CD14-positive monocyte (primary cell): ENCODE data around the gene CHRM4. TPM values are rescaled to one million over a fixed set of nuclear protein-coding genes. Genes with fewer than 3 reads are reported as not detected.
"Not testable (repeated sequence)": the region's sequence is repeated elsewhere in the genome, so short reads cannot be mapped to it uniquely, and the experiment has no call there.

ENCODE experiments used
- DNase-seq, 3 donors: peaks; one replicate each; pipeline ENCODE4 v3.0.0-alpha.2; 2011 to 2022
- H2AFZ ChIP-seq: 2 replicates; pipeline ENCODE4 v1.6.0; 2012; ENCODE audit warnings: mild to moderate bottlenecking, low read depth, low read length, inconsistent platforms; ENCODE audit not compliant: insufficient read depth, poor library complexity, severe bottlenecking
- H3K27ac ChIP-seq, 2 donors: 1 replicate in 1 of 2; 2 replicates in 1 of 2; pipeline ENCODE4 v1.5.1; 2012 to 2013; ENCODE audit warnings: low read length in 2 of 2, control low read depth in 1 of 2, inconsistent platforms in 1 of 2, low read depth in 1 of 2, mild to moderate bottlenecking in 1 of 2
- H3K27me3 ChIP-seq, 2 donors: one replicate each; pipeline versions ENCODE4 v1.6.0 to v1.6.1; 2011 to 2013; ENCODE audit warnings: low read length in 2 of 2; ENCODE audit not compliant: control insufficient read depth in 2 of 2, insufficient read depth in 2 of 2
- H3K36me3 ChIP-seq, 2 donors: replicated peaks in 1 of 2; 1 replicate in 1 of 2; 2 replicates in 1 of 2; pipeline versions ENCODE4 v1.5.1 to v1.6.1; 2012 to 2013; ENCODE audit warnings: low read length in 2 of 2, control low read depth in 1 of 2, inconsistent platforms in 1 of 2, mild to moderate bottlenecking in 1 of 2; ENCODE audit not compliant: insufficient read depth in 2 of 2, control insufficient read depth in 1 of 2
- H3K4me1 ChIP-seq, 2 donors: 1 replicate in 1 of 2; 2 replicates in 1 of 2; pipeline versions ENCODE4 v1.5.1 to v1.6.1; 2012 to 2013; ENCODE audit warnings: low read length in 2 of 2, control low read depth in 1 of 2, inconsistent platforms in 1 of 2, mild to moderate bottlenecking in 1 of 2, moderate library complexity in 1 of 2; ENCODE audit not compliant: insufficient read depth in 2 of 2, control insufficient read depth in 1 of 2
- H3K4me2 ChIP-seq: replicated peaks from 2 replicates; pipeline ENCODE3; 2012; ENCODE audit warnings: low read length, moderate library complexity, mild to moderate bottlenecking; ENCODE audit not compliant: poor library complexity, severe bottlenecking; ENCODE audit errors: extremely low read depth
- H3K4me3 ChIP-seq, 3 experiments: fragments of 200-600 bp in 1 of 3; sonication (generic) in 1 of 3; replicated peaks in 1 of 3; 1 replicate in 2 of 3; 2 replicates in 1 of 3; pipeline ENCODE4 v1.5.1; 2011 to 2013; ENCODE audit warnings: low read length in 3 of 3, mild to moderate bottlenecking in 3 of 3, control low read depth in 2 of 3, low read depth in 2 of 3, inconsistent platforms in 1 of 3, moderate library complexity in 1 of 3
- H3K79me2 ChIP-seq: 2 replicates; pipeline ENCODE4 v1.6.0; 2012; ENCODE audit warnings: mild to moderate bottlenecking, control low read depth, inconsistent platforms, low read length, moderate library complexity; ENCODE audit not compliant: insufficient read depth
- H3K9ac ChIP-seq: 2 replicates; pipeline ENCODE4 v1.6.0; 2017; ENCODE audit warnings: low read length, mild to moderate bottlenecking; ENCODE audit not compliant: insufficient read depth, poor library complexity, severe bottlenecking
- H3K9me3 ChIP-seq, 2 donors: replicated peaks in 1 of 2; 1 replicate in 1 of 2; 2 replicates in 1 of 2; pipeline versions ENCODE4 v1.5.1 to v1.6.1; 2012 to 2013; ENCODE audit warnings: low read length in 2 of 2, control low read depth in 1 of 2; ENCODE audit not compliant: control insufficient read depth in 1 of 2, insufficient read depth in 1 of 2
- H4K20me1 ChIP-seq: 2 replicates; pipeline ENCODE4 v1.6.0; 2012; ENCODE audit warnings: mild to moderate bottlenecking, low read length, control low read depth, moderate library complexity; ENCODE audit not compliant: insufficient read depth
- H3K27ac Mint-ChIP-seq, 7 donors: one replicate each; pipeline ENCODE4 v1.8.0; 2020; ENCODE audit warnings: mild to moderate bottlenecking in 7 of 7, mixed read lengths in 7 of 7, moderate library complexity in 6 of 7, inconsistent platforms in 2 of 7
- H3K27me3 Mint-ChIP-seq, 3 donors: one replicate each; pipeline ENCODE4 v1.8.0; 2021 to 2022; ENCODE audit warnings: low read depth in 3 of 3, mild to moderate bottlenecking in 3 of 3, mixed read lengths in 3 of 3, moderate library complexity in 3 of 3, inconsistent platforms in 1 of 3
- H3K36me3 Mint-ChIP-seq, 2 donors: one replicate each; pipeline ENCODE4 v1.8.0; 2020; ENCODE audit warnings: mixed read lengths in 2 of 2, inconsistent platforms in 1 of 2, mild to moderate bottlenecking in 1 of 2
- H3K4me1 Mint-ChIP-seq: one replicate; pipeline ENCODE4 v1.8.0; 2020; ENCODE audit warnings: mild to moderate bottlenecking, mixed read lengths
- H3K4me3 Mint-ChIP-seq, 2 donors: one replicate each; pipeline ENCODE4 v1.8.0; 2020; ENCODE audit warnings: mild to moderate bottlenecking in 2 of 2, mixed read lengths in 2 of 2, moderate library complexity in 1 of 2
- H3K9me3 Mint-ChIP-seq, 7 donors: one replicate each; pipeline ENCODE4 v1.8.0; 2020 to 2022; ENCODE audit warnings: mixed read lengths in 7 of 7, mild to moderate bottlenecking in 6 of 7, moderate library complexity in 6 of 7, inconsistent platforms in 2 of 7
- CTCF ChIP-seq: fragments of 200-600 bp; IDR thresholded peaks from one replicate; pipeline ENCODE4 v1.8.0; 2022; ENCODE audit warnings: antibody characterized with exemption, mild to moderate bottlenecking
- WGBS: methylation state at CpG from one replicate; pipeline ENCODE4 v1.1.5; 2013; ENCODE audit warnings: missing lambda C conversion rate; ENCODE audit not compliant: insufficient coverage; 5-methylcytosine and 5-hydroxymethylcytosine counted together
- intact Hi-C, 2 donors: fragments of 100-400 bp; cut with micrococcal nuclease; formaldehyde crosslinking; loops; one replicate each; pipeline versions ENCODE4 v1.15.0 to v1.15.1; 2023
- polyA plus RNA-seq, 3 donors: library from polyadenylated mRNA; depleted of rRNA in 1 of 3; unstranded in 2 of 3; stranded (reverse) in 1 of 3; fragments of 300-500 nt in 2 of 3; fragments of >200 nt in 1 of 3; fragmentation: Illumina TruSeq in 2 of 3; gene quantifications; 1 replicate in 2 of 3; 2 replicates in 1 of 3; pipeline ENCODE4 v1.2.3, GENCODE V29; 2012 to 2021

Gene CHRM4
- polyA plus RNA-seq, 3 donors = 0.15 to 0.57 TPM; not detected in 1

GRCh38 chr11:46373787-46374740 is 17.5 kb downstream of the CHRM4 start:
- H3K4me1 Mint-ChIP-seq = peaks cover 21% of the 10 kb centered on the region
- no peak overlapping the region for H3K4me3 ChIP-seq
- H3K27me3 Mint-ChIP-seq = peaks cover under 1 to 5% (median 1%) of the 10 kb centered on the region in 3 donors
- no peaks in the 10 kb centered on the region for H3K27me3 ChIP-seq
- no peaks in the 10 kb centered on the region for H3K9me3 ChIP-seq
- peaks cover 96% of the 10 kb centered on the region in 2 donors for H3K36me3 ChIP-seq
- no peak overlapping the region for H3K27ac ChIP-seq
- no peak overlapping the region for H3K4me2 ChIP-seq
- H3K4me3 Mint-ChIP-seq = no peak overlapping the region
- intact Hi-C loops = no loop called here
- TF ChIP-seq CTCF = no peak
- no peak overlapping the region for H2AFZ ChIP-seq
- H4K20me1 ChIP-seq = peaks cover 100% of the 10 kb centered on the region
- H3K36me3 Mint-ChIP-seq = peaks cover 73 to 94% of the 10 kb centered on the region in 2 donors
- H3K9me3 Mint-ChIP-seq = peaks cover 0 to 7% (median 0%) of the 10 kb centered on the region in 7 donors
- peaks cover 10 to 24% of the 10 kb centered on the region in 2 donors for H3K4me1 ChIP-seq
- peaks cover 36% of the 10 kb centered on the region for H3K79me2 ChIP-seq
- no peak overlapping the region for H3K9ac ChIP-seq
- peak overlapping the region in 1 of 7 donors; percentile 50 for H3K27ac Mint-ChIP-seq
- DNase-seq = no peak
- WGBS = 95% methylated on average over 21 of the region's 30 CpGs

- H3K4me1 ChIP-seq, H3K4me2 ChIP-seq, DNase-seq, H3K27me3 ChIP-seq, H3K9me3 ChIP-seq, H3K27ac ChIP-seq, H3K27me3 Mint-ChIP-seq, H3K9ac ChIP-seq, H3K4me3 Mint-ChIP-seq, H3K4me1 Mint-ChIP-seq, intact Hi-C loops, H3K9me3 Mint-ChIP-seq, H2AFZ ChIP-seq, H3K4me3 ChIP-seq: not testable (repeated sequence)
- Mint-ChIP-seq H3K27ac (peak overlapping the region in 1 of 7 donors; percentile 46), H3K36me3 (peaks cover 79 to 97% of the 10 kb centered on the region in 2 donors)
- Histone ChIP-seq H4K20me1 (peaks cover 100% of the 10 kb centered on the region), H3K79me2 (peaks cover 52% of the 10 kb centered on the region), H3K36me3 (peaks cover 99% of the 10 kb centered on the region in 2 donors)
- 95% methylated on average over 10 of the region's 15 CpGs for WGBS
Observed at GRCh38 chr11:46372501-46372900, 19.1 kb downstream of the CHRM4 start.
